Naive thymus-derived CD8-positive, alpha-beta T cell (primary cell): ENCODE results near the gene MCF2L. TPM values are rescaled to one million over a fixed set of nuclear protein-coding genes. Genes with fewer than 3 reads are reported as not detected.
A peak's percentile ranks its signal among the peaks of the same experiment; 100 is the strongest.

ENCODE experiments used
- ATAC-seq, 2 donors: fragments of 150-1000 bp; cut with Tn5 transposase in 1 of 2; sonication (Bioruptor Pico), chemical (Tn5 transposase) in 1 of 2; 1 replicate in 1 of 2; 2 replicates in 1 of 2; pipeline ENCODE4 v1.10.0; 2021; ENCODE audit warnings: mild to moderate bottlenecking in 2 of 2, moderate library complexity in 2 of 2
- POLR2A ChIA-PET: fragments of 350-600 bp; sonication (Branson Sonifier 250); formaldehyde crosslinking; loops from one replicate; lab custom pipeline; 2021; ENCODE audit warnings: antibody characterized with exemption; lab: Charles Lee
- DNase-seq, 10 donors: peaks; one replicate each; pipeline versions ENCODE4 v3.0.0 to v3.0.0-alpha.2; 2020 to 2022
- H3K27ac Mint-ChIP-seq, 10 donors: one replicate each; pipeline ENCODE4 v1.8.0; 2020 to 2022; ENCODE audit warnings: mild to moderate bottlenecking in 10 of 10, mixed read lengths in 10 of 10, moderate library complexity in 4 of 10, inconsistent platforms in 1 of 10
- H3K27me3 Mint-ChIP-seq, 5 donors: one replicate each; pipeline ENCODE4 v1.8.0; 2021 to 2022; ENCODE audit warnings: mixed read lengths in 5 of 5
- H3K36me3 Mint-ChIP-seq, 3 donors: one replicate each; pipeline ENCODE4 v1.8.0; 2020 to 2022; ENCODE audit warnings: mixed read lengths in 3 of 3, mild to moderate bottlenecking in 2 of 3, inconsistent platforms in 1 of 3
- H3K4me1 Mint-ChIP-seq, 4 donors: one replicate each; pipeline ENCODE4 v1.8.0; 2021 to 2022; ENCODE audit warnings: mixed read lengths in 4 of 4
- H3K4me3 Mint-ChIP-seq, 10 donors: one replicate each; pipeline ENCODE4 v1.8.0; 2020 to 2022; ENCODE audit warnings: mild to moderate bottlenecking in 10 of 10, mixed read lengths in 10 of 10, moderate library complexity in 6 of 10, inconsistent platforms in 1 of 10
- H3K9me3 Mint-ChIP-seq, 9 donors: one replicate each; pipeline ENCODE4 v1.8.0; 2020 to 2022; ENCODE audit warnings: mixed read lengths in 9 of 9, mild to moderate bottlenecking in 3 of 9, inconsistent platforms in 1 of 9, moderate library complexity in 1 of 9
- polyA plus RNA-seq, 3 donors: library from polyadenylated mRNA; unstranded; fragments of 300-500 nt; fragmentation: Illumina TruSeq; gene quantifications; one replicate each; pipeline ENCODE4 v1.2.3, GENCODE V29; 2021
- total RNA-seq, 8 experiments: library from RNA in 2 of 8; stranded (reverse) in 2 of 8; gene quantifications; one replicate each; pipeline ENCODE4 v1.2.3 and lab custom pipeline; 2021 to 2026

Gene MCF2L
- total and polyA plus RNA-seq, 5 experiments from 2014 or later, result 0.81 to 30.3 (median 4.4) TPM

GRCh38 chr13:112961457-112962369 is 7.3 kb upstream of the MCF2L start:
- DNase-seq, result peak in 1 of 10 donors; percentile 50
- H3K27ac Mint-ChIP-seq, result no peak overlapping the region
- POLR2A ChIA-PET, result no interaction called here
- H3K36me3 Mint-ChIP-seq, result no peaks in the 10 kb centered on the region
- no peak for ATAC-seq
- H3K4me1 Mint-ChIP-seq, result peaks cover 0 to 12% (median 4%) of the 10 kb centered on the region in 4 donors
- no peak overlapping the region for H3K4me3 Mint-ChIP-seq
- H3K9me3 Mint-ChIP-seq, result no peaks in the 10 kb centered on the region
- H3K27me3 Mint-ChIP-seq, result peaks cover 0 to 4% (median 0%) of the 10 kb centered on the region in 5 donors

- Mint-ChIP-seq H3K4me1 (peaks cover 0 to 16% (median 5%) of the 10 kb centered on the region in 4 donors), H3K4me3 (no peak overlapping the region), H3K27ac (no peak overlapping the region), H3K9me3 (no peaks in the 10 kb centered on the region), H3K27me3 (peaks cover 0 to 4% (median 0%) of the 10 kb centered on the region in 5 donors), H3K36me3 (no peaks in the 10 kb centered on the region)
- ATAC-seq (no peak), DNase-seq (peak in 1 of 10 donors; percentile 38)
- POLR2A ChIA-PET, result no interaction called here
These were observed 6.6 kb upstream of the MCF2L start for GRCh38 chr13:112962396-112962795.

DNA sequence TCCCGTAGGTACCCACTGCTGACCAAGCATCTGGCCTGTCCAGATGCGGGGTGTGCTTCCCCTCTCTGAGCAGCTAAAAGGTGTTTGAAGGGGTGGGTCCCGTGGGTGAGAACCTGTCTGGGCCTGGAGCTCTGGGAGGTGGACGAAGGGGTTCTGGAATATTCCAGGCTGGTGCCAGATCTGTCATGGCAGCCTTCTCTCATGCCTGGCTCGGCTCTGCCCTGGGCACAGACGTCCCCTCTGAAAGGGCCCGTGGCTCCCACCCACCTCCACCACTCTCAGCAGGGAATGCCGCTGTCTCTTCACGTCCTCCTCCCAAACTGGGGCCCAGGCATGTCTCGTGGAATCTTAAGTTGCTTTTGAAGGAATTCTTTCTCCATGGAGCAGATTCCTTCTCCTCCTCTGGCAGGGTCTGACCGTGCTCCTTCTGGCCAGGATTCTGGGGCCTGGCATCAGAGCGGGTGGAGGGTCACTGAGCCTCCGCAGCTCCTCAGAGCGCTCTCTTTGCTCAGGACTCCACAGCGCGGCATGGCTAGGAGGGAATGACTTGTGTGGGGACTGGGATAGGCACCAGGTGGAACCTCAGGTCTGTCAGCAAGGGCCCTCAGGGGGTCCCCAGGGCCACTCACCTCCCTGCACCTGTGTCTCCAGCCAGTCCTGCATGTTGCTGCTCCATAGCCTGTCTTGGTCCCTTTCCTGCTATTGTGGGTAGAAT is 5.9 kb upstream of the MCF2L start:
- ATAC-seq (no peak), DNase-seq (peak in 1 of 10 donors; percentile 19)
- POLR2A ChIA-PET, result no interaction called here
- no peak overlapping the region for H3K4me3 Mint-ChIP-seq
- H3K36me3 Mint-ChIP-seq, result no peaks in the 10 kb centered on the region
- no peaks in the 10 kb centered on the region for H3K9me3 Mint-ChIP-seq
- peaks cover 5 to 21% (median 9%) of the 10 kb centered on the region in 4 donors for H3K4me1 Mint-ChIP-seq
- H3K27ac Mint-ChIP-seq, result no peak overlapping the region
- peaks cover 0 to 4% (median 0%) of the 10 kb centered on the region in 5 donors for H3K27me3 Mint-ChIP-seq

- Mint-ChIP-seq H3K4me3 (no peak overlapping the region), H3K9me3 (no peaks in the 10 kb centered on the region), H3K4me1 (peaks cover 6 to 24% (median 11%) of the 10 kb centered on the region in 4 donors), H3K36me3 (no peaks in the 10 kb centered on the region), H3K27ac (no peak overlapping the region), H3K27me3 (peaks cover 0 to 4% (median 0%) of the 10 kb centered on the region in 5 donors)
- POLR2A ChIA-PET, result no interaction called here
- DNase-seq (peak in 1 of 10 donors; percentile 6), ATAC-seq (no peak)
These were observed 5.4 kb upstream of the MCF2L start for GRCh38 chr13:112963641-112964040.

DNA sequence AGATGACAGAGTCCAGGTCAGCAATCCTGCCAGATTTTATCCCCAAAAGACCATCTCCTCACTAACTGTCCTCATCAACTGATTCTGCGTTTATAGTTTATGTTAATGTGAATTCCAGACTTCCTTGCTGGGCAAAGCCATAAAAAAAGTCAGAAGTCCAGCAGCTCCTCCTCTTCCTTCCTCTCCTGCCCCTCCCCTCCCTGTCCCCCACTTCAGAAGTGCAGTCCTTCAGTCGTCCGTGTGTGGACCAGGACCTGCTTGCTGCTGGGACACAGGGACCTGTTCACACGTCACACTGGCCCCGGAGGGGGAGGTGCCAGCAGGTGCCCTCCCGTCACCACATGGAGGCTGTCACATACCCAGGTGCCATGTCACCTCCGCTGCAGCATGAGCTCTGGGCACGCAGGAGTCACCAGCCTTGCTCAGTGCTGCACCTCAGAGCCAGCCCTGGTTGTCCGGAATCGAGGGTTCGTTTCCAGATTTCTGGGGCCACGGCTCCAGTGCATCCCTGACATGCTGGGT is 4.0 kb upstream of the MCF2L start:
- peak in 1 of 10 donors; percentile 47 for DNase-seq
- H3K9me3 Mint-ChIP-seq, result no peaks in the 10 kb centered on the region
- no peaks in the 10 kb centered on the region for H3K36me3 Mint-ChIP-seq
- POLR2A ChIA-PET, result no interaction called here
- H3K27ac Mint-ChIP-seq, result no peak overlapping the region
- H3K4me3 Mint-ChIP-seq, result no peak overlapping the region
- H3K4me1 Mint-ChIP-seq, result peaks cover 14 to 34% (median 20%) of the 10 kb centered on the region in 4 donors
- H3K27me3 Mint-ChIP-seq, result peaks cover 0 to 11% (median 0%) of the 10 kb centered on the region in 5 donors
- ATAC-seq, result no peak

- Mint-ChIP-seq H3K27me3 (peaks cover 0 to 15% (median 0%) of the 10 kb centered on the region in 5 donors), H3K36me3 (no peaks in the 10 kb centered on the region), H3K4me1 (peaks cover 18 to 40% (median 25%) of the 10 kb centered on the region in 4 donors), H3K4me3 (peak overlapping the region in 1 of 10 donors; percentile 31), H3K27ac (peak overlapping the region in 7 of 10 donors; percentile 9 to 80 (median 65)), H3K9me3 (no peaks in the 10 kb centered on the region)
- POLR2A ChIA-PET, result no interaction called here
- no peak for ATAC-seq
- peak in 1 of 10 donors; percentile 19 for DNase-seq
These were observed 3.4 kb upstream of the MCF2L start for GRCh38 chr13:112965573-112966115.

DNA sequence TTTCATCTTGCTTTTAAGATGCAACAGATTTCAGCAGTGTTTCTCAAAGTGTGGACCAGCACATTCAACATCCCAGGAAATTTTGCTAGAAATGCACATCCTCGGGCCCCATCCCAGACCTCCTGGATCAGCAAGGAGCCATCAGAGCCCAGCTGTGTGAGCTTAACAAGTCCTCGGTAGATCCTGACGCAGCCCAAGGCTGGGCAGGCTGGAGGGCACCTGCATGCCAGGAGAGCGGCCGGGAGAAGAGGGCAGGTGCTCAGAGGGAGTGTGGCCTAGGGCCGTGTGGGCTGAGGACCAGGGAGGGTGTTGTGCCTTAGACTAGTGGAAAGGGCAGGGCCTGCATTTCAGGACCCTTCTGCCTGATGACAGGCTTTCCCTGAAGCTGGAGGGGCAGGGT is 2.2 kb upstream of the MCF2L start:
- peak overlapping the region in 7 of 10 donors; percentile 26 to 79 (median 50) for H3K4me3 Mint-ChIP-seq
- H3K9me3 Mint-ChIP-seq, result no peaks in the 10 kb centered on the region
- peak overlapping the region in 6 of 10 donors; percentile 9 to 91 (median 70) for H3K27ac Mint-ChIP-seq
- POLR2A ChIA-PET, result no interaction called here
- no peak for ATAC-seq
- peaks cover 18 to 52% (median 32%) of the 10 kb centered on the region in 4 donors for H3K4me1 Mint-ChIP-seq
- H3K27me3 Mint-ChIP-seq, result peaks cover 0 to 18% (median 0%) of the 10 kb centered on the region in 5 donors
- DNase-seq, result peak in 1 of 10 donors; percentile 55
- no peaks in the 10 kb centered on the region for H3K36me3 Mint-ChIP-seq

DNA sequence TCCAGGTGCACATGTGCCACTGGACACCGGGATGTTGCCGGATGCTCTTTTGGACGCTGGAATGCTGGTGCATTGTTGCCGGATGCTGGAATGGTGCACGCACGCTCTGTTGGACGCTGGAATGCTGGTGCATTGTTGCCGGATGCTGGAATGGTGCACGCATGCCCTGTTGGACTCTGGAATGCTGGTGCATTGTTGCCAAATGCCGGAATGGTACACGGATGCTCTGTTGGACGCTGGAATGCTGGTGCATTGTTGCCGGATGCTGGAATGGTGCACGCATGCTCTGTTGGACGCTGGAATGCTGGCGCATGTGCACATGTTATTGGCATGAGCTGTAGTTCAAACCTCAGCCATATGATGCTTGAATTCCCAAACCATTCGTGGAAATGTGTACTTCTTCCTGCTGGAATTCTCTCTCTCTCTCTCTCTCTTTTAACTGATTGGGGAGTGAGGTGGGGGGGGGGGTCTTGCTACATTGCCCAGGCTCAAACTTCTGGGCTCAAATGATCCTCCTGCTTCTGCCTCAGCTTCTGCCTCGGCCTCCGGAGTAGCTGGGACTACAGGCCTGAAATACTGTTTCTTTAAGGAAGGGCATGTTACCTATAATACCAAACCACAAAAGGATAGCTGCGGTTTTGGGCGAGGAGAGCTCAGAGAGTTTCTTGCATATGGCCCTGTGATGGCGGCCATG is 1.2 kb upstream of the MCF2L start:
- Mint-ChIP-seq H3K4me3 (peak overlapping the region; percentile 75 to 95 (median 86)), H3K27ac (peak overlapping the region; percentile 35 to 96 (median 82)), H3K36me3 (no peaks in the 10 kb centered on the region), H3K27me3 (peaks cover 0 to 16% (median 0%) of the 10 kb centered on the region in 5 donors), H3K9me3 (peaks cover 0 to 9% (median 0%) of the 10 kb centered on the region in 9 donors), H3K4me1 (peaks cover 25 to 62% (median 37%) of the 10 kb centered on the region in 4 donors)
- DNase-seq (peak in 1 of 10 donors; percentile 19), ATAC-seq (no peak)
- POLR2A ChIA-PET, result interaction anchor here (1.1 kb wide), 1 partner anchor 23 kb away, joined by 4 read pairs; no protein-coding TSS in a partner anchor

DNA sequence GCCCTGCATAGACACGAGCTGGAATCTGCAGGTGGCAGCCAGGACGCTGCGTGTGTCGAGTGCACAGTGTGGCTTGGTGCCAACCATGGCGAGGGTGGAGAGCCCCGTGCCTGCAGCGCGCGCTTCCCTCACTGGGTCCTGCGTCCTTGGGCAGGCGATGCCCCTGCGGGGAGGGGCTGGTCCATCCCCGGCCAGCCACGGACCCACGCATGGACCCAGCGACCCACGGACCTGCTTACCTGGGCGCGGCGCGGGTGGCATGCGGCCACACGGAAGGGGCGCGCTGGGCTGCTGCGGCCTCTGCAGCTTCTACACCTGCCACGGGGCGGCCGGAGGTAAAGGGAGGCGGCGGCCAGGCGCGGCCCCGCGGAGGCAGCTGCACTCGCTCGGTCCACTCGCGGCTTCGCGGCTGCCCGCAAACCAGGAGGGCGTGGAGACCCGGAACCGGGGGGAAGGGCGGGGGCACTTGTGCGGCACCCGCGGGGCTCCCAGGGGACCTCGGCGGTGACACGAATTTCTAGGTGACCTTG is 569 bp upstream of the MCF2L start:
- Mint-ChIP-seq H3K4me3 (peak overlapping the region; percentile 75 to 95 (median 86)), H3K9me3 (peaks cover 0 to 10% (median 0%) of the 10 kb centered on the region in 9 donors), H3K27ac (peak overlapping the region; percentile 35 to 96 (median 82)), H3K4me1 (peaks cover 25 to 62% (median 37%) of the 10 kb centered on the region in 4 donors), H3K36me3 (peaks cover 0 to 2% (median 0%) of the 10 kb centered on the region in 3 donors), H3K27me3 (peaks cover 0 to 16% (median 0%) of the 10 kb centered on the region in 5 donors)
- ATAC-seq (peak; percentile 55 to 56), DNase-seq (peak in 9 of 10 donors; percentile 23 to 78 (median 63))
- POLR2A ChIA-PET, result interaction anchor here (1.1 kb wide), 1 partner anchor 24 kb away, joined by 4 read pairs; no protein-coding TSS in a partner anchor

- Mint-ChIP-seq H3K27ac (peak overlapping the region; percentile 91 to 98 (median 94)), H3K36me3 (peaks cover 0 to 4% (median 3%) of the 10 kb centered on the region in 3 donors), H3K4me3 (peak overlapping the region; percentile 89 to 99 (median 94)), H3K27me3 (peaks cover 0 to 16% (median 0%) of the 10 kb centered on the region in 5 donors), H3K9me3 (peaks cover 0 to 10% (median 0%) of the 10 kb centered on the region in 9 donors), H3K4me1 (peaks cover 26 to 68% (median 40%) of the 10 kb centered on the region in 4 donors)
- POLR2A ChIA-PET, result interaction anchor here (1.0 kb wide), 1 partner anchor 239 kb away, joined by 8 read pairs; the partner anchor contains the start of genes CUL4A and PCID2
- DNase-seq (no peak), ATAC-seq (no peak)
These were observed 801 bp downstream of the MCF2L start for GRCh38 chr13:112969692-112970338.
